Left ventricle myocardium inferior (tissue), 1 donor: Measurements from ENCODE around the gene PEX16. TPM values are rescaled to one million over a fixed set of nuclear protein-coding genes. Genes with fewer than 3 reads are reported as not detected.

Source experiments
- DNase-seq: peaks from one replicate; pipeline ENCODE4 v3.0.0-alpha.2; 2020
- H3K27ac ChIP-seq: fragments of 200-600 bp; replicated peaks from 2 replicates; pipeline ENCODE4 v1.8.0; 2021
- H3K27me3 ChIP-seq: fragments of 200-600 bp; 2 replicates; pipeline ENCODE4 v1.8.0; 2021; ENCODE audit warnings: low read depth
- H3K36me3 ChIP-seq: fragments of 200-600 bp; 2 replicates; pipeline ENCODE4 v1.8.0; 2021
- H3K4me1 ChIP-seq: fragments of 200-600 bp; 2 replicates; pipeline ENCODE4 v1.8.0; 2021
- H3K4me3 ChIP-seq: fragments of 200-600 bp; 2 replicates; pipeline ENCODE4 v1.8.0; 2021; ENCODE audit warnings: mild to moderate bottlenecking, moderate library complexity
- H3K9me3 ChIP-seq: fragments of 200-600 bp; replicated peaks from 2 replicates; pipeline ENCODE4 v1.8.0; 2021
- intact Hi-C: fragments of 100-400 bp; cut with micrococcal nuclease; formaldehyde crosslinking; loops from one replicate; pipeline ENCODE4 v1.11.0; 2022
- total RNA-seq: library from RNA; stranded (reverse); fragmentation: NEBNext Ultra II Directional; extraction: Animal tissue kit (Norgen Biotek cat#: 25700); gene quantifications from one replicate; pipeline ENCODE4 v1.2.1, GENCODE V29; 2021
- TF ChIP-seq, protein P1 (sequence below): fragments of 200-600 bp; IDR thresholded peaks from 2 replicates; pipeline ENCODE4 v1.8.0; 2021; ENCODE audit warnings: antibody characterized with exemption, mild to moderate bottlenecking, borderline replicate concordance
- donor health status: DM: no; HTN: yes; CAD: no; lungs with severe emphysema.

Gene PEX16
- total RNA-seq, 1 donor from 2014 or later: 10.9 TPM

DNA sequence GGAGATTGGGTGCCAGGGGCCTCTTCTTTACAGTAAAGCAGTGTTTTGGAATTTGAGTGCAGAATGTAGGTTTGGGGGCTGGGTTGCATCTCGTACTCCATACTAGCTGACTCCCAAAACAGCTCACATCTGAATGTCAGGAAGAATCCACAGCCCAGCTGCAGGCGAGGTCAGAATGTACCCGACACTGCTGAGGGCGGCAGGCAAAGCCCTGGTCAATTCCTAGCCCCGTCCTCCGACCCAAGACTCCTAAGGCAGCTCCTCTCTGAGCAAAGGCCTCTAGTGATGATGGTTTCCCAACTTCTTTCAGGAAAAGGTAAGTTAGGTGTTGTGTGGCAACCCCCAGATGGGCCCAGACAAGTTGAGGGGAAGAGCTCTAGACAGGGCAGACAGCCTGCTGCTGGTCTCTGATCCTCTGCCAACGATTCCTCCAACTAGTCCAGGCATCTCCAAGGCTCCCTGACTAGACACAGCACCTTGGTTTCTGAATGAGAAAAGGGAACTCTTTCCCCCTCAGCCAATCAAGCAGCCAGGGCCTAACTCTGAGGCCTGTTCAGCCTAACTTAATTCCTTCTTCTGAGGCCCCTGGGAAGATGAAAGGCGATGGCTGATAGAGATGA lies 13.4 kb upstream of the PEX16 start:
- Histone ChIP-seq H3K4me3 (no peak overlapping the region), H3K27ac (peak overlapping the region; percentile 37), H3K9me3 (no peaks in the 10 kb centered on the region), H3K36me3 (peaks cover 48% of the 10 kb centered on the region), H3K4me1 (peaks cover 22% of the 10 kb centered on the region), H3K27me3 (peaks cover 2% of the 10 kb centered on the region)
- intact Hi-C loops: no loop called here
- peak; percentile 6 for DNase-seq
- TF ChIP-seq, protein P1, sequence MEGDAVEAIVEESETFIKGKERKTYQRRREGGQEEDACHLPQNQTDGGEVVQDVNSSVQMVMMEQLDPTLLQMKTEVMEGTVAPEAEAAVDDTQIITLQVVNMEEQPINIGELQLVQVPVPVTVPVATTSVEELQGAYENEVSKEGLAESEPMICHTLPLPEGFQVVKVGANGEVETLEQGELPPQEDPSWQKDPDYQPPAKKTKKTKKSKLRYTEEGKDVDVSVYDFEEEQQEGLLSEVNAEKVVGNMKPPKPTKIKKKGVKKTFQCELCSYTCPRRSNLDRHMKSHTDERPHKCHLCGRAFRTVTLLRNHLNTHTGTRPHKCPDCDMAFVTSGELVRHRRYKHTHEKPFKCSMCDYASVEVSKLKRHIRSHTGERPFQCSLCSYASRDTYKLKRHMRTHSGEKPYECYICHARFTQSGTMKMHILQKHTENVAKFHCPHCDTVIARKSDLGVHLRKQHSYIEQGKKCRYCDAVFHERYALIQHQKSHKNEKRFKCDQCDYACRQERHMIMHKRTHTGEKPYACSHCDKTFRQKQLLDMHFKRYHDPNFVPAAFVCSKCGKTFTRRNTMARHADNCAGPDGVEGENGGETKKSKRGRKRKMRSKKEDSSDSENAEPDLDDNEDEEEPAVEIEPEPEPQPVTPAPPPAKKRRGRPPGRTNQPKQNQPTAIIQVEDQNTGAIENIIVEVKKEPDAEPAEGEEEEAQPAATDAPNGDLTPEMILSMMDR: no peak

DNA sequence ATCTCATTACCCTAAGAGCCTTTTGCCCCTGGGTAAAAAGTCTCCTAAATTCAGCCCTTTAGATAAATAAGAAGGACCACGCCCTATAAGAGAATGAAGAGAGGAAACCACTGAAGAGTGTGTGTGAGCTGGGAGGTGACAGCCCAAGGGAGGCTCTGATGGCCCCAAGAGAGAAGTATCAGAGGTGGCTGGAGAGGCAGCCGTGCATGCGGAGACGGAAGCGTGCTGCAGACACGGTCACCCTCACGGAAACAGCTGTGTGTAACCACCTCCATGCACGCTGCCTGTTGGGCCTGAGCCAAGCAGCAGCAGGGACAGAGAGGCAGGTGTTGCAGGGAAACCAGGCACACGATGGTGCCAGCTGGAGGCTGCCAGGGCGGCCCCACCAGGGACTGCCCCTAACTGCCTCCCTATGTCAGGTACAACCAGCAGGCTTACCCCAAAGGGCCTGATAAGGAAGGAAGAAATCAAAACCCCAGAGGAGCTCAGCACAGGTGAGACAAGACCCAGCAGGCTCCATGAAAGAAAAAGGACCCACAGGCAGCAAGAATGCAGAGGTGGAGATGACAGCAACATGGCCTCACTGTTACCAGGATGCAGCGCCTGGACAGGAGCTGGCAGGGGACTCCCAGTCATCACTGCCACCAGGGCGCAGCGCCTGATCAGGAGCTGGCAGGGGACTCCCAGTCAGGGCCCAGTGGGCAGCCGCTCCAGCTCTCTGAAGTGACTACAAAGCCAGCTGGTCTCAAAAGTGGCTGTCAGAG lies 12.5 kb upstream of the PEX16 start:
- peaks cover 40% of the 10 kb centered on the region for H3K36me3 ChIP-seq
- H3K27ac ChIP-seq: peak overlapping the region; percentile 37
- H3K4me1 ChIP-seq: peaks cover 22% of the 10 kb centered on the region
- no peak overlapping the region for H3K4me3 ChIP-seq
- H3K27me3 ChIP-seq: peaks cover 11% of the 10 kb centered on the region
- TF ChIP-seq, protein P1: no peak
- intact Hi-C loops: no loop called here
- DNase-seq: peak; percentile 62
- no peaks in the 10 kb centered on the region for H3K9me3 ChIP-seq

DNA sequence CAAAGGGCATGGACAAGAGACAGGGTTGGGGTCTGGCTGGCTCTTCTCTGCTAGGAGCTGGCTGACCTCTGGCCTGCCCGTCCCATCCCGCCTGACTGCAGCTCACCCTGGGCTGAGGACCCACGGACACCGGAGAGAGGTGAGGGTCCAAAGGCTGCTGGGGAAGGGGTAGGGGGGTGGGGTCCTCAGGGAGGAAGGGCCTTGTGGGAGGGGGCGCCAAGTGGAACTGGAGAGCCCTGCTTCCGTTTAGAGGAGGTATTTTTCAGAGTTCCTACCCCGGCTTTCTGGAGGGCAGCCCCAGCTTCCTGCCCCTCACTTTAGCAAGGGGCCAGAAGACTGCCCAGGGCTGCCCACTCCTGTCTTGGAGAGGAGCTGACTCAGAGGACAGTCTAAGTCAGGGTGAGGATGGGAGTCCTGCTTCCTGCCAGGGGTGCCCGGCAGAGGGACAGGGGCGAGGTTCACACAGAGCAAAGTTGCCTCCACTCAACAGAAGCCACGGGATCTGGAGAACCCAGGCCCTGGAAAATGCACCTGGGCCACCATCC lies 11.9 kb upstream of the PEX16 start:
- H3K4me3 ChIP-seq: no peak overlapping the region
- peaks cover 22% of the 10 kb centered on the region for H3K4me1 ChIP-seq
- H3K9me3 ChIP-seq: no peaks in the 10 kb centered on the region
- H3K27me3 ChIP-seq: peaks cover 16% of the 10 kb centered on the region
- no peak overlapping the region for H3K27ac ChIP-seq
- H3K36me3 ChIP-seq: peaks cover 33% of the 10 kb centered on the region
- intact Hi-C loops: no loop called here
- DNase-seq: no peak
- TF ChIP-seq, protein P1: no peak

DNA sequence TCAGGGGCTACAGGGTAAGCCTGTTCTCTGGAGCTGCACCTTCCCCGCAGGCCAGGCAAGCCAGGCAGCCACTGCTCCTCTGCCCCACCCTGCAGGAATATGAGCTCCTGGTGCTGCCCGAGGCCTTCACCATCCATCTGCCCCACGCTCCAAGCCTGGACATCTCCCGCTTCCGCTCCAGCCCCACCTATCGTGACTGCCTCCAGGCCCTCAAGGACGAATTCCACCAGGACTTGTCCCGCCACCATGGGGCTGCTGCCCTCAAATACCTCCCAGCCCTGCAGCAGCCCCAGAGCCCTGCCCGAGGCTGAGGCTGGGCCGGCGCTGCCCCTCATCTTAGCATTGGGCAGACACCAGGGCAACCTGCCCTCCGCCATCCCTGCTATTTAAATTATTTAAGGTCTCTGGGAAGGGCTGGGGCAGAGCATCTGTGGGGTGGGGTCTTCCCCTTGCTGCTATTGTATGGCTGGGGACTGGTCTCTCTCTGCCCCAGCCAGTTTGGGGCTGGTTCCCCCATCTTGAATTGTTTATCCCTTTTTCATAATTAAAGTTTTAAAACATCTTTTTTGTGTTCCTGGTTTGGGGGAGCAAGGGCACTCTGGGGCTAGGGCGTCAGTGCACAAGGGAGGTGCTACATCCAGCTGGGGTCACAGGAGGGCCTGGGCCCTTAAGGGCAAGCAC lies 11.0 kb upstream of the PEX16 start:
- peaks cover 22% of the 10 kb centered on the region for H3K4me1 ChIP-seq
- TF ChIP-seq, protein P1: no peak
- H3K27ac ChIP-seq: no peak overlapping the region
- H3K27me3 ChIP-seq: peaks cover 24% of the 10 kb centered on the region
- peak; percentile 8 for DNase-seq
- H3K36me3 ChIP-seq: peaks cover 25% of the 10 kb centered on the region
- H3K9me3 ChIP-seq: no peaks in the 10 kb centered on the region
- H3K4me3 ChIP-seq: no peak overlapping the region
- intact Hi-C loops: no loop called here

DNA sequence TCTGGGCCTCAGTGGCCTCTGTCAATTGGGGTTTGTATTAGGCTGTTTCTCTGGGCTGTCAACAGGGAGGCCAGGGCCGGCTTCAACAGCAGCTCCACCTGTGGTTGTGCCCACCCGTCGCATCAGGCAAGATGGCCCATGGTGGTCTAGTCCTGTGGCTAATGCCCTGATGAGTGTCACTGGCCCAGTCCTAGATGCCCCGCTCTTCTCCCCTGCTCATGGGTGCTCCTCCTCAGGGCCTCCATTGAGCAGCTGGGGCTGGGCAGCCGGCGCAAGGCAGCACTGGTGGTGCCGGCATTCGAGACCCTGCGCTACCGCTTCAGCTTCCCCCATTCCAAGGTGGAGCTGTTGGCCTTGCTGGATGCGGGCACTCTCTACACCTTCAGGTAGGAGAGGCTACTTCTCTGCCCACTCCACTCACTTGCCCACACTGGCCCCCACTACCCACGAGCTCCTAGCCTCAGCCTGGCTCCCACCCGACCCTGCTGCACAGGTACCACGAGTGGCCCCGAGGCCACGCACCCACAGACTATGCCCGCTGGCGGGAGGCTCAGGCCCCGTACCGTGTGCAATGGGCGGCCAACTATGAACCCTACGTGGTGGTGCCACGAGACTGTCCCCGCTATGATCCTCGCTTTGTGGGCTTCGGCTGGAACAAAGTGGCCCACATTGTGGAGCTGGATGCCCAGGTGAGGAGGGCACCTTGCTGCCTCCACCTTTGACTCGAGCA lies 10.2 kb upstream of the PEX16 start:
- TF ChIP-seq, protein P1: no peak
- H3K4me1 ChIP-seq: peaks cover 28% of the 10 kb centered on the region
- H3K9me3 ChIP-seq: no peaks in the 10 kb centered on the region
- H3K27me3 ChIP-seq: peaks cover 31% of the 10 kb centered on the region
- H3K4me3 ChIP-seq: no peak overlapping the region
- no peak overlapping the region for H3K27ac ChIP-seq
- H3K36me3 ChIP-seq: peaks cover 16% of the 10 kb centered on the region
- peak; percentile 5 for DNase-seq
- intact Hi-C loops: no loop called here
